Lung (tissue), 12 donors: ENCODE measurements around the gene DOCK8. TPM values are rescaled to one million over a fixed set of nuclear protein-coding genes. Genes with fewer than 3 reads are reported as not detected.

Source experiments
- ATAC-seq: fragments of 200-7000 bp; cut with Tn5 transposase; one replicate; pipeline ENCODE4 v1.9.1; 2020; ENCODE audit warnings: moderate number of reproducible peaks; ENCODE audit not compliant: insufficient read depth, low FRiP score
- DNase-seq, 3 donors: peaks; one replicate each; pipeline ENCODE4 v3.0.0-alpha.2; 2013 to 2017
- H3K27ac ChIP-seq, 2 donors: one replicate each; pipeline ENCODE4 v1.5.1; 2013; ENCODE audit warnings: mild to moderate bottlenecking in 2 of 2, moderate library complexity in 2 of 2, control low read depth in 1 of 2, inconsistent platforms in 1 of 2, low read depth in 1 of 2, low read length in 1 of 2
- H3K27me3 ChIP-seq, 3 donors: one replicate each; pipeline ENCODE4 v1.5.1; 2013; ENCODE audit warnings: low read length in 2 of 3; ENCODE audit not compliant: control insufficient read depth in 3 of 3, insufficient read depth in 3 of 3
- H3K36me3 ChIP-seq, 4 donors: one replicate each; pipeline ENCODE4 v1.5.1; 2013; ENCODE audit warnings: low read length in 4 of 4, mild to moderate bottlenecking in 1 of 4, moderate library complexity in 1 of 4; ENCODE audit not compliant: control insufficient read depth in 4 of 4, insufficient read depth in 4 of 4
- H3K4me1 ChIP-seq, 5 donors: one replicate each; pipeline ENCODE4 v1.5.1; 2013; ENCODE audit warnings: low read length in 5 of 5, mild to moderate bottlenecking in 2 of 5, moderate library complexity in 1 of 5; ENCODE audit not compliant: control insufficient read depth in 5 of 5, insufficient read depth in 5 of 5
- H3K4me3 ChIP-seq: one replicate; pipeline ENCODE4 v1.5.1; 2013; ENCODE audit warnings: mild to moderate bottlenecking, control low read depth, moderate library complexity
- H3K9ac ChIP-seq, 2 donors: one replicate each; pipeline ENCODE4 v1.5.1; 2013; ENCODE audit warnings: low read length in 2 of 2, control low read depth in 1 of 2; ENCODE audit not compliant: insufficient read depth in 1 of 2
- H3K9me3 ChIP-seq, 4 donors: one replicate each; pipeline ENCODE4 v1.5.1; 2013; ENCODE audit warnings: low read length in 3 of 4, mild to moderate bottlenecking in 1 of 4, moderate library complexity in 1 of 4; ENCODE audit not compliant: control insufficient read depth in 4 of 4, insufficient read depth in 3 of 4
- CTCF ChIP-seq: IDR thresholded peaks from 2 replicates; pipeline ENCODE4 v1.5.1; 2012; ENCODE audit warnings: mild to moderate bottlenecking; ENCODE audit errors: control extremely low read depth, extremely low read depth
- WGBS, 2 donors: extraction: QIAGEN DNeasy Blood & Tissue Kit; methylation state at CpG; one replicate each; pipeline ENCODE4 v1.1.7; 2013; 5-methylcytosine and 5-hydroxymethylcytosine counted together
- polyA plus RNA-seq, 2 donors: library from polyadenylated mRNA; stranded (reverse); fragments of 200-250 nt; gene quantifications; one replicate each; pipeline ENCODE4 v1.2.1, GENCODE V29; 2013
- total RNA-seq, 2 donors: library from RNA; depleted of rRNA in 1 of 2; stranded (reverse); fragments of >200 nt in 1 of 2; gene quantifications; one replicate each; pipeline ENCODE4 v1.2.1, GENCODE V29; 2014 to 2021
- donor health status: control.
- donor health status: control.
- donor health status: Bipolar disorder and iron deficiency.
- donor health status: healthy.
- donor health status: DM: yes; HTN: yes; CAD: no.

DOCK8 gene
- total and polyA plus RNA-seq, 4 donors, result 9.6 to 75.1 (median 27.3) TPM

DNA sequence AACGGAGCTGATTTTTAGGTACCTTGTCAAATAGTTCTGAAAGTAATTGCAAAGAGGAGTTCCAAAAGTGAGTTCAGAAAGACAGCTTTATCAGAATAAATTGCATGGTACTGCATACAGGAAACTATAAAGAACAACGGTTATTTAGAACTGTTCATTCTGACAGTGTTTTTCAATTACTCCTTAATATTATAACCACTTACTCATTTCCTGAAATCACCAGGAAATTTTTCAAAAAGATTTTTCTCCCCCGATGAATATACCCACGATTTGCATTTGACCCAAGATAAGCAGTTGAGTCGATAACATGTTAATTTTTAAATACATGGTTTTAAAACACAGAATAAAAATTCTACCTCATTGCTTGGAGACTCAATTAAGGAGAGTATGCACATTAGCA is 9.4 kb downstream of the DOCK8 start:
- no peak for DNase-seq
- no peak overlapping the region for H3K4me3 ChIP-seq
- no peaks in the 10 kb centered on the region for H3K36me3 ChIP-seq
- ATAC-seq, result no peak
- no peaks in the 10 kb centered on the region for H3K27me3 ChIP-seq
- H3K27ac ChIP-seq, result no peak overlapping the region
- no peak overlapping the region for H3K9ac ChIP-seq
- peaks cover 0 to 3% (median 0%) of the 10 kb centered on the region in 4 donors for H3K9me3 ChIP-seq
- 27 to 53% methylated on average over 5 of the region's 5 CpGs for WGBS, 2 donors
- no peaks in the 10 kb centered on the region for H3K4me1 ChIP-seq
- no peak for TF ChIP-seq CTCF

GRCh38 chr9:224582-225520 is 10.2 kb downstream of the DOCK8 start:
- DNase-seq (no peak), ATAC-seq (no peak)
- H3K27me3 ChIP-seq, result no peaks in the 10 kb centered on the region
- H3K36me3 ChIP-seq, result no peaks in the 10 kb centered on the region
- H3K4me1 ChIP-seq, result no peaks in the 10 kb centered on the region
- WGBS, 2 donors, result 62 to 69% methylated on average over 3 of the region's 3 CpGs
- H3K9ac ChIP-seq, result no peak overlapping the region
- peaks cover 0 to 3% (median 0%) of the 10 kb centered on the region in 4 donors for H3K9me3 ChIP-seq
- TF ChIP-seq CTCF, result no peak
- no peak overlapping the region for H3K4me3 ChIP-seq
- H3K27ac ChIP-seq, result no peak overlapping the region

DNA sequence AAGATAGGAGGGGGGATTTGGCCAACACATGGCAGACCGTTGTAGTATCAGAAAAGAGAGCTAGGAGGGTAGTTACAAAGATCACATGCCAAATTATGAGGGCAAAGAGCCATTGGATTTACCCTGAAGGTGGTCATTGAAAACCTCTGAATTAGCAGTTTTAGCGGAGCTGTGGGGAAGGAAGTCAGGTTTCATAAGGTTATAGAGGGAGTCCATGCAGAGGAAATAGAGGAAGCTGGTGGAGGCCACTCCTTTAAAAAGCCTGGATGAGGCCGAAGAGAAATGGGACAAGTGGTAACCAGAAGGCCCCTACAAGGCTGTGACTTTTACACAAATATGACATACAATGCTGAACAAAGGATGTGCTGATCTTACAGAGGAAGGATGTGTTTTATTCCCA is 13.2 kb downstream of the DOCK8 start:
- DNase-seq, result peak in 2 of 3 donors; percentile 11 to 42
- Histone ChIP-seq H3K4me1 (no peaks in the 10 kb centered on the region), H3K4me3 (no peak overlapping the region), H3K36me3 (no peaks in the 10 kb centered on the region), H3K9ac (no peak overlapping the region), H3K27ac (no peak overlapping the region), H3K27me3 (no peaks in the 10 kb centered on the region), H3K9me3 (peaks cover 0 to 3% (median 0%) of the 10 kb centered on the region in 4 donors)
- WGBS, 2 donors, result 39 to 58% methylated on average over 3 of the region's 3 CpGs
- TF ChIP-seq CTCF, result no peak
- ATAC-seq, result peak; percentile 66
